Measurements from ENCODE around the gene SLC4A7.

- TF ChIP-seq EZH2phosphoT487 (IDR thresholded peaks at IDR 0.05; ENCODE audit: insufficient read depth, low read depth) = no peak
- no peak for TF ChIP-seq EZH2 (IDR thresholded peaks at IDR 0.05; ENCODE audit: insufficient read depth, poor library complexity, severe bottlenecking)
Measured at GRCh38 chr3:27458929-27459328, 25.3 kb downstream of the SLC4A7 start.
